NCI-H510A (cell line): ENCODE data around the gene SGPL1.
"Not testable (repeated sequence)": the region's sequence is repeated elsewhere in the genome, so short reads cannot be mapped to it uniquely, and the experiment has no call there.

ENCODE experiments used
- DNase-seq: peaks from one replicate; lab custom pipeline; 2025; lab: John Stamatoyannopoulos, UW

Gene SGPL1

GRCh38 chr10:70843776-70844489 lies 28.2 kb downstream of the SGPL1 start:
- DNase-seq = peak; percentile 18

DNA sequence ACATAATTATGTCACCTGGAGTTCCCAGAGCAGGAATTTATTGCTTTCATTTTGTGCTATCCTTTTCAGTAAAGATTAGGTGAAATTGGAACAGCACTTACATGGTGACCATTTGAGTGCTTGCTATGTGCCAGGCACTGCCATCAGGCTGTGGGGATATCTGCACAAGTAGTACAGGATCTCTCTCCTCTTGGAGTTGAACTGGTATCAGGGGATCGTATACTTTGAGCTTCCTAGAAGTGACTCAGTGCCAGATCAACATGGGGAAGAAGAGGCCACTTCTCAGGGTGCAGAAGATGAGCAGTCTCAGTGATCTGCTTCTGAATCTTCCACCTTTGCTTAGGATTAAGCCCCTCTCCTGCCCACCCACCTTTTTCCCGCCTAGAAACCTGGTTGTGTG lies 29.5 kb downstream of the SGPL1 start:
- no peak for DNase-seq

GRCh38 chr10:70845816-70846215 lies 30.1 kb downstream of the SGPL1 start:
- no peak for DNase-seq

- no peak for DNase-seq
Measured at GRCh38 chr10:70846795-70847194, 31.0 kb downstream of the SGPL1 start.

DNA sequence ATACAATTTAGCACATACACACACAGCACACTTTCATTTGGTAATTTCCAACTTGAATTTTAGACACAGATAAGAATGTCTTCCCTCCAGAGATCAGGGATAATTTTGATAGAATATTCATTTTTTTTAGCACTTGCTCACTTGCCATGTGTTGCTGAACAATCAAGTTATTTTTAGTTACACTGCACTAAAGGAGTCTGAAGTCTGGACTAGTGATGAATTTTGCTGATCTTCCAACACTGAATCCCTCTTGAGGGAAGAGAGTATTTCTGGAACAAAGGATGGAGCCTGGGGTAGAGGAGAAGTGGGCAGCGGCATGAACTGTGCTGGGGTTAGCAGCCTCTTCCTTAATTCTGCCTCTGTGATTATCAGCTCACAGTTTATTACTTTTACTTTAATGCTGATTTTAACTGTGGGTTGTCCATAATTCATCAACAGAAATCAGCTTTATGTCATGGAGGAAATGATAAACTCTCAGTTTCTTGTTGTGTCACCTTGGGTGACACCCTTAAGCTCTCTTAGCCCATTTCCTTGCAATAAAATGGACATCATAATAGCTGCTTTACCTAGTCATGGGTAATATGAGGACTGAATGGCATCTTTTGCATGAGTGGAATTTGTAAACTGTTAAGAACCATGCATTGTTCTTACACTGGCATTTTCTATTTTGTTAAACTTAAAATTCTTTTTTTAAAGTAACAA lies 32.1 kb downstream of the SGPL1 start:
- no peak for DNase-seq

GRCh38 chr10:70849582-70850016 lies 33.9 kb downstream of the SGPL1 start:
- DNase-seq = no peak

- DNase-seq = no peak
Measured at GRCh38 chr10:70850097-70850496, 34.3 kb downstream of the SGPL1 start.

DNA sequence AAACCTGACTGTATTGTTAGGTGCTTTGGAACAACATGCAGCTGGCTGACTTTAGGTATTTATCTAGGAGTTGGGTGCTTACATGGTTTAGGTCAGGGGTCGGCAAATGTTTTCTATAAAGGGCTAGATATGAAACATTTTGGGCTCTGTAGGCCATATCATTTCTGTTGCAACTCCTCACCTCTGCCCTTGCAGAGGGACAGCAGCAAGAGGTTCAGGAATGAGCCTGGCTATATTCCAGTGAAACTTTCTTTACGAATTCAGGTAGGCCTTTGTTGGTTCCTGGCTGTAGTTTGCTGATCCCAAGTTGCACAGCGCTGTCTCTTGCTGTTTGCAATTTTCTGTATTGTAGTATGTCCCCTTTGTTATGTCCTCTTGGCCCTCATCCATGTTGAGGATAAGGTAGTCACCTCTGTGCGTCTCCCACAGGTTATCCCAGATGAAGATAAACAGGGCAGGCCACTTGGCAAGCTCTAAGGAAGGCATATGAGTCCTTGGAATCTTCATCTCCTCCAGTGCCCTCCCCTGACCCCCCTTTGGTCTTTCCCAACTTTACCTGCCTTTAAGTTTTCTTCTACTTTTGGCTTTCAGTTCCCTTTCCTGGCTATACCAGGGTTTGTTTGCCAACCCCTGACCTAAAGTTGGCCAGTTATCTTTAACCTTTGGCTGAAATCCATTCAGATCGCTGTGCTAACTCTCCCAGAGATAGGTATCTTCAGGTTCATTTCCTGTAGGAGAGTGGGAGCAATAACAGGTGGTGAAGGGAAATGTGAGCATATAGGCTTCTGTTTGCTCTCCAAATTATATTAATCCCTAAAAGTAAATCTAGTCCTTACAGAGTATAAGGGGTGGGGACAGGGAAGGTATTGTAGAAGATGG lies 36.1 kb downstream of the SGPL1 start:
- no peak for DNase-seq

GRCh38 chr10:70853038-70853437 lies 37.3 kb downstream of the SGPL1 start:
- no peak for DNase-seq

GRCh38 chr10:70853457-70853856 lies 37.7 kb downstream of the SGPL1 start:
- no peak for DNase-seq

DNA sequence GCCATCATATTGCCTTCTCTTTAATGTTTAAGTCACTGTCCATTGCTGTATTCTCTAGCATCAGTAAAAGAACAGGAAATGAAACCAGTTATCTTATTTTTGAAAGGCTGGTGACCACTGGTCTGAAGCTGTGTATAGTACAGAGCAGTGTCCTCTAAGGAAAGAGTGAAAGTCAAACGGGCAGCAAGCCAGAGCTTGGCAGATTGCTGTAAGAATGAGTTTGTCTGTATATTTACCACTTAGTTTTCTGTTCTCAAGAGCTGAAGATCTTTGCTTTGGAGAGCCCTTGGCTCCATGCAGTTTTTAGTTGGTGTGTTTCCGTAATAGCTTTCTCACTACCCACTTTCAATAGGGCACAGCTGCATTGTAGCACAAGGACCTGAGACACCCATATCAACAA lies 40.7 kb downstream of the SGPL1 start:
- no peak for DNase-seq

DNA sequence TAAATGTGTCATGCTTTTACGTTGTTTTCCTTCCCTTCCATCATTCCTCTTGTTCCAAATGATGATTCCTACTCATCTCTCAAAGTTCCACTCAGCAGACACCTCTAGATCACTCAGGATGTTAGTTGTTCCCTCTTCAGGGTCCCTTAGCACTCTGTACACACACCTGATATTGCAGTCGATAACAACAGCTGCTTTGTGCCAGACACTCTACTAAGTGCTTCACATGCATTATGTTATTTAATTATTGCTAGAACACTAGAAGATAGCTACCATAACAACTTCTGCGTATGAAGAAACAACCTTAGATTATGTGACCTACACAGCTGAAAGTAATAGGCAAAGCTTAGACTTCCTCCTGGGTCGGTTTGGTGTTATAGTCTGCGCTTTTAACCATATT lies 43.0 kb downstream of the SGPL1 start:
- peak; percentile 51 for DNase-seq

- not testable (repeated sequence) for DNase-seq
Measured at GRCh38 chr10:70861495-70862197, 45.9 kb downstream of the SGPL1 start.

GRCh38 chr10:70863470-70864160 lies 47.9 kb downstream of the SGPL1 start:
- no peak for DNase-seq

- no peak for DNase-seq
Measured at GRCh38 chr10:70864935-70865334, 49.2 kb downstream of the SGPL1 start.

DNA sequence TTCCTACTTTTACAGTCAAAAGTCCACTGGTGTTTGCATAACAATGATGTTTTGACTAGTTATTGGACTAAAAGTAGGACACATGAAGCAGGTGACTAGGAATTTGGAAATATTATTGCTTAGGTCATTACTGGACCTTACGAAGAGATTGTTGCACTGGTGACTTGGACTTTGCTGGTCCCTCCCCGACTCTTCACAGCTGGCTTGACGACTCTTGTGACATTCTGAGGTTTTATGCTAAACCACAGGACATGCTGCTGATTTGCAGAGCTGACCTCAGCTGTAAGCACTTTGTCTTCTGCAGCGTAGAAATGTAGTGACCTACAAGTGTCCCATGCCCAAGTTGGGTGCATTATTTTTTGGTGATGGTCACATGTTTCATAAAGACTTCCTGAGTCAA lies 50.7 kb downstream of the SGPL1 start:
- no peak for DNase-seq

DNA sequence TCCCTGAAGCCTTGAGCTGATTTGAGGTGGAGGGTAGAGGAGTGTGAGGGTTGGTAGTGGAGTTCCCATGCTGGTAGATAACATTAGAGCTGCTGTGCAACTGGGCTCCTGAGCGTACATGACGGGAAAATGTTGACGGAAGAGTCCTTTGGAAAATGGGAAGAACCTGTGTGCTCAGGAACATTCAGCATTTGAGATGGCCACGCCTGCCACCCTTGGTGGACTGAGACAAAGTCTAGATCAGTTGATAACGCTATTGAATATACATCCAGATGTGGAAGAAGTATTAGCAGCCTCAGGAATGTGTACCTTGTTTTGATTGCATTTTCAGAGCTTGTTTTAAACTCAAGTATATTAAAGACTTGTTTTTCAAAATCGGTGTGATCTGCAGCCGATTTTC lies 56.5 kb downstream of the SGPL1 start:
- no peak for DNase-seq

DNA sequence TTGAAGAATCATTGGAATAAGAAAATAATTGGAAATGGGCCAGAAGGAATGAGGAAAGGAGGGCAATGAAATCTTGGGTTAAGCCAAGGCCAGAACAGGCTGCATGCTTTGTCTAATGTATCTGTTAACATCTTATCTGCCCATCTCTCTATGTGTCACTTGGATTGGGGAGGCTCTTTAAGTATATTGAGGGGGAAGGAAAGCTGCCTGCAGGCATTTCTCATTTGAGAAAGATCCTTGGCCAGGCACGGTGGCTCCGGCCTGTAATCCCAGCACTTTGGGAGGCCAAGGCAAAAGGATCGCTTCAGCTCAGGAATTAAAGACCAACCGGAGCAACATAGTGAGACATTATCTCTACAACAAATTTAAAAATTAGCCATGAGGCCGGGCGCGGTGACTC lies 58.3 kb downstream of the SGPL1 start:
- DNase-seq = no peak

GRCh38 chr10:70879207-70879606 lies 63.5 kb downstream of the SGPL1 start:
- no peak for DNase-seq

DNA sequence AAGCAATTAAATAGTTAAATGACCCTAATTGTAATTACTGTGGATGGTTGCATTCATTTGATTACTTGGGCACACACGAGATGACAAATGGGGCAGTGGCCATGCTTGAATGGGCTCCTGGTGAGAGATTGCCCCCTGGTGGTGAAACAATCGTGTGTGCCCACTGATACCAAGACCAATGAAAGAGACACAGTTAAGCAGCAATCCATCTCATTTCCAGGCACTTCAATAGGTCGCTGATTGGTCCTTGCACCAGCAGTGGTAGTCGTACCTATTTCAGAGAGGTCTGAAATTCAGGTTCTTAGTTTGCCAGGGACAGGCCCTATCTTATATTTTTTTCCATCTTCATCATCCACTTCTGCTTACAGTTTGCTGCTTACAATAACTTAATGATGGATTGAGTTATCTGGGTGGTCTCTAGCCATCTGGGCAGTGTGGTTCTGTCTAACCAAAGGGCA lies 64.4 kb downstream of the SGPL1 start:
- DNase-seq = peak; percentile 28

DNA sequence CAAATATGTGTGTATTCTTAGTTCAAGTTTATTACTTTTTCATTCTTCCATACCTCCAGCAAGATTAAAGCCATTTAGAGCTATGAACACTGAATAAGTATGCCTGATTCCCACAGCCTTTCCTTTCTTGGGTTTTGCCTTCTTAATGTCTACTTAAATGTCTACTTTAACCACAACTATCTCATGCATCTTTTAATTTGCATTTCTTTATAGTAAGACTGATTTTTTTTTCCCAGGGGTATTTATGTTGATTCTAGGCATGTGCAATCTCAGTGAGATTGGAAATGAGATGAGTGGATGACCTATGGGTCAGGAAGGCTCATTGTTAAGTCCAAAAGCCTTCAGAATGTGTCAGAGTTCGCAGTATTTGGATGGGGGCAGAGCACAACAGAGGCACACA lies 69.0 kb downstream of the SGPL1 start:
- no peak for DNase-seq
